H1 (cell line): ENCODE results near the gene MDM4. TPM values are rescaled to one million over a fixed set of nuclear protein-coding genes. Genes with fewer than 3 reads are reported as not detected.

ENCODE experiments used
- ASH2L ChIP-seq: fragments of 200-600, 300-600 bp; sonication (generic); IDR thresholded peaks from one replicate; pipeline ENCODE4 v1.7.1; 2017; ENCODE audit warnings: low read length
- BCL11A ChIP-seq, 2 experiments: IDR thresholded peaks; one replicate each; pipeline ENCODE4 v1.6.1; 2011; ENCODE audit warnings: low read depth in 2 of 2, low read length in 2 of 2, mild to moderate bottlenecking in 2 of 2
- CBX5 ChIP-seq: fragments of 300-800, 300-1000 bp; sonication (generic); IDR thresholded peaks from 2 replicates; pipeline ENCODE4 v1.7.1; 2016; ENCODE audit warnings: antibody characterized with exemption, low read length, low read depth
- KDM5A ChIP-seq: fragments of 200-600 bp; IDR thresholded peaks from 2 replicates; pipeline ENCODE4 v1.7.1; 2012; ENCODE audit warnings: mild to moderate bottlenecking, low read length, inconsistent platforms, mixed read lengths
- TAF1 ChIP-seq: IDR thresholded peaks from 2 replicates; pipeline ENCODE4 v1.6.1; 2011; ENCODE audit warnings: mild to moderate bottlenecking, low read depth, low read length
- TCF12 ChIP-seq: IDR thresholded peaks from 2 replicates; pipeline ENCODE4 v1.6.1; 2011; ENCODE audit warnings: low read depth, mild to moderate bottlenecking, low read length
- polyA plus RNA-seq, 7 experiments: library from polyadenylated mRNA; depleted of rRNA in 3 of 7; stranded (reverse) in 5 of 7; unstranded in 2 of 7; fragments of >200 nt in 5 of 7; fragments of 200-250 nt in 2 of 7; gene quantifications; 1 replicate in 5 of 7; 2 replicates in 1 of 7; 4 replicates in 1 of 7; pipeline versions ENCODE4 v1.2.1 to v1.2.3, GENCODE V29; 2011 to 2013; ENCODE audit warnings: missing spikeins in 2 of 7, mixed read lengths in 2 of 7
- total RNA-seq: library from RNA; stranded (reverse); fragmentation: NEBNext Ultra II Directional; extraction: Animal tissue kit (Norgen Biotek cat#: 25700); gene quantifications from 2 replicates; pipeline ENCODE4 v1.2.1, GENCODE V29; 2021
- TF ChIP-seq, protein P1 (sequence below): IDR thresholded peaks from 2 replicates; pipeline ENCODE4 v1.6.1; 2012; ENCODE audit warnings: low read length, inconsistent platforms

Gene MDM4
- total and polyA plus RNA-seq, 2 of the 8 experiments (the other 6 are each of a cell fraction or from before 2014, with no cell fraction given), result 10.8 to 84.9 TPM

DNA sequence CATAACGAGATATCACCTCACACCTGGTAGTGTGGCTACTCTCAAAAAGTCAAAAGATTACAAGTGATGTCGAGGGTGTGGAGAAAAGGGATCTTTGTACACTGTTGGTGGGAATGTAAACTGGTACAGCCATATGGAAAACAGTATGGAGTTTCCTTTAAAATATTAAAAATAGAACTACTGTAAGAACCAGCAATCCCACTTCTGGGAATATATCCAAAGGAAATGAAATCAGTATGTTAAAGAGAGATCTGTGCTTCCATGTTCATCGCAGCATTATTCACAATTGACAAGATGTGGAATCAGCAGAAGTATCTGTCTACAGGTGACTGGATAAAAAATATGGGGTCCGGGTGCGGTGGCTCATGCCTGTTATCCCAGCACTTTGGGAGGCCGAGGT, 14.0 kb upstream of the MDM4 start (continued):
- TF ChIP-seq BCL11A (IDR thresholded peaks at IDR 0.05; ENCODE audit: low read depth in 2 of 2, low read length in 2 of 2) (no peak), KDM5A (no peak), ASH2L (no peak), TAF1 (no peak), TCF12 (no peak), CBX5 (no peak)
- TF ChIP-seq, protein P1, sequence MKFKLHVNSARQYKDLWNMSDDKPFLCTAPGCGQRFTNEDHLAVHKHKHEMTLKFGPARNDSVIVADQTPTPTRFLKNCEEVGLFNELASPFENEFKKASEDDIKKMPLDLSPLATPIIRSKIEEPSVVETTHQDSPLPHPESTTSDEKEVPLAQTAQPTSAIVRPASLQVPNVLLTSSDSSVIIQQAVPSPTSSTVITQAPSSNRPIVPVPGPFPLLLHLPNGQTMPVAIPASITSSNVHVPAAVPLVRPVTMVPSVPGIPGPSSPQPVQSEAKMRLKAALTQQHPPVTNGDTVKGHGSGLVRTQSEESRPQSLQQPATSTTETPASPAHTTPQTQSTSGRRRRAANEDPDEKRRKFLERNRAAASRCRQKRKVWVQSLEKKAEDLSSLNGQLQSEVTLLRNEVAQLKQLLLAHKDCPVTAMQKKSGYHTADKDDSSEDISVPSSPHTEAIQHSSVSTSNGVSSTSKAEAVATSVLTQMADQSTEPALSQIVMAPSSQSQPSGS, result no peak
